Measurements from ENCODE around the gene MAPK7.

- TF ChIP-seq POLR2A (IDR thresholded peaks at IDR 0.05; ENCODE audit: low read depth, low read length): no peak
- TF ChIP-seq TAF1 (IDR thresholded peaks at IDR 0.05; ENCODE audit: low read depth, low read length): no peak
- TF ChIP-seq POLR2AphosphoS5 (IDR thresholded peaks at IDR 0.05; ENCODE audit: low read depth, low read length): no peak
- no peak for TF ChIP-seq SPI1 (IDR thresholded peaks at IDR 0.05; ENCODE audit: low read depth, low read length)
Observed at GRCh38 chr17:19388791-19389785, 10.8 kb downstream of the MAPK7 start.

All from GM12891 (cell line).